Esophagus (tissue), 2 donors: ENCODE data around the gene AUTS2. TPM values are rescaled to one million over a fixed set of nuclear protein-coding genes. Genes with fewer than 3 reads are reported as not detected.

Experiments used
- H3K27ac ChIP-seq, 2 donors: one replicate each; pipeline ENCODE4 v1.5.1; 2013; ENCODE audit warnings: low read depth in 2 of 2, mild to moderate bottlenecking in 2 of 2, inconsistent platforms in 1 of 2, low read length in 1 of 2, moderate library complexity in 1 of 2
- H3K27me3 ChIP-seq, 2 donors: one replicate each; pipeline ENCODE4 v1.6.1; 2013; ENCODE audit warnings: low read length in 2 of 2, control low read depth in 1 of 2, mild to moderate bottlenecking in 1 of 2; ENCODE audit not compliant: insufficient read depth in 2 of 2, control insufficient read depth in 1 of 2
- H3K36me3 ChIP-seq, 2 donors: one replicate each; pipeline ENCODE4 v1.6.1; 2013; ENCODE audit warnings: low read length in 1 of 2; ENCODE audit not compliant: control insufficient read depth in 2 of 2, insufficient read depth in 2 of 2
- H3K4me1 ChIP-seq, 2 donors: one replicate each; pipeline ENCODE4 v1.6.1; 2013; ENCODE audit warnings: low read length in 1 of 2; ENCODE audit not compliant: control insufficient read depth in 2 of 2, insufficient read depth in 2 of 2
- H3K4me3 ChIP-seq, 2 donors: one replicate each; pipeline ENCODE4 v1.5.1; 2013; ENCODE audit warnings: low read length in 2 of 2, mild to moderate bottlenecking in 2 of 2, low read depth in 1 of 2, moderate library complexity in 1 of 2
- H3K9me3 ChIP-seq, 2 donors: one replicate each; pipeline ENCODE4 v1.6.1; 2013; ENCODE audit warnings: mild to moderate bottlenecking in 2 of 2, low read depth in 1 of 2, low read length in 1 of 2, moderate library complexity in 1 of 2; ENCODE audit not compliant: control insufficient read depth in 2 of 2, insufficient read depth in 1 of 2
- WGBS, 2 donors: extraction: QIAGEN DNeasy Blood & Tissue Kit; methylation state at CpG; one replicate each; pipeline ENCODE4 v1.1.7; 2013; 5-methylcytosine and 5-hydroxymethylcytosine counted together
- polyA plus RNA-seq, 2 donors: library from polyadenylated mRNA; stranded (reverse); fragments of 200-250 nt; gene quantifications; one replicate each; pipeline ENCODE4 v1.2.3, GENCODE V29; 2013
- donor health status: healthy with polysubstance abuse.
- donor health status: Bipolar disorder and iron deficiency.

Gene AUTS2
- polyA plus RNA-seq, 2 donors = 8.3 to 15.6 TPM

- Histone ChIP-seq H3K27ac (no peak overlapping the region), H3K27me3 (no peaks in the 10 kb centered on the region), H3K36me3 (no peaks in the 10 kb centered on the region), H3K4me1 (no peaks in the 10 kb centered on the region), H3K4me3 (no peak overlapping the region), H3K9me3 (no peaks in the 10 kb centered on the region)
- WGBS, 2 donors = 56 to 60% methylated on average over 3 of the region's 3 CpGs
Measured at GRCh38 chr7:69845721-69846495, 247.6 kb downstream of the AUTS2 start.

- H3K9me3 ChIP-seq = no peaks in the 10 kb centered on the region
- no peak overlapping the region for H3K4me3 ChIP-seq
- H3K36me3 ChIP-seq = no peaks in the 10 kb centered on the region
- no peak overlapping the region for H3K27ac ChIP-seq
- no peaks in the 10 kb centered on the region for H3K27me3 ChIP-seq
- 54 to 61% methylated on average over 6 of the region's 6 CpGs for WGBS, 2 donors
- H3K4me1 ChIP-seq = no peaks in the 10 kb centered on the region
Measured at GRCh38 chr7:69847921-69848612, 249.8 kb downstream of the AUTS2 start.

GRCh38 chr7:69849268-69849667, 251.0 kb downstream of the AUTS2 start:
- Histone ChIP-seq H3K9me3 (no peaks in the 10 kb centered on the region), H3K27ac (no peak overlapping the region), H3K36me3 (no peaks in the 10 kb centered on the region), H3K4me1 (no peaks in the 10 kb centered on the region), H3K27me3 (no peaks in the 10 kb centered on the region), H3K4me3 (no peak overlapping the region)
- 82 to 83% methylated on average over 2 of the region's 2 CpGs for WGBS, 2 donors

DNA sequence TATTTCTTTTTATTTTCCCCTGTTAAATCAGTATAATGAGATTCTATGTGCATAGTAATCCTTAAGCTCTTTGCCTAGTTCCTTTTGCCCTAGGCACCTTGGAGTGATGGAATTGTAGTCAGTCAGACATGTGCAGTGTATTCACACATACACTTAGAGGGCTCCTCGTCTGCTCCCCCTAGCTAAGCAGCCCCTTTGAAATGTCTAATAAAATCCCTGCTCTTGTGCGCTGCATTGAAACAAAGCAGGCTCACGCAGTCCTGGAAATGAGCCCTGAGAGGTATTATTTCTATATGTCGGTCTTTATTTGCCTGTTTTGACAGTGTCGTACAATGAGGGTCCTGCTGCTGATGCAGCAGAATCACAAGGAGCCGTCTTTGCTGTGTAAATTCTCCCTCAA, 258.7 kb downstream of the AUTS2 start:
- no peaks in the 10 kb centered on the region for H3K4me1 ChIP-seq
- WGBS, 2 donors = 87 to 92% methylated on average over 6 of the region's 6 CpGs
- no peaks in the 10 kb centered on the region for H3K36me3 ChIP-seq
- peaks cover 0 to 3% of the 10 kb centered on the region in 2 donors for H3K27me3 ChIP-seq
- H3K9me3 ChIP-seq = no peaks in the 10 kb centered on the region
- no peak overlapping the region for H3K27ac ChIP-seq
- H3K4me3 ChIP-seq = no peak overlapping the region

DNA sequence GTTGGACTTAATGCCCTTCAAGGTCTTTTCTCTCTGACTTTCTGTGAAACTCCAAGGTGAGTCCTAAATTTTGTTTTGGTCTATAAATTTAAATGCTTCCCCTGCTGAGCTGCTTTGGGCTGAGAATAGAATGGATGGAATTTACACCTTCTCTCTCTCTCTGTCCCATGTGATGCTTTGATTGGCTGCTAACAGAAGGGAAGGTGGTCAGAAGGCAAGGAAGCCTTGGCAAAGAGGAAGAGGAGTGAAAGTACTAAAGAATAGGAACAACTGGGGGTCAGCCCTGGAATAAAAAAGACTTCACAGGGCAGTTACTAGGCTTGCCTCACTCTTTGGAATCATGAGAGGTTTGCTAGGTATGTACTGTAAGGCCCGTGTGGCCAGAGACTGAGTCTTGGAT, 260.2 kb downstream of the AUTS2 start:
- H3K36me3 ChIP-seq = no peaks in the 10 kb centered on the region
- peaks cover 0 to 3% of the 10 kb centered on the region in 2 donors for H3K27me3 ChIP-seq
- no peaks in the 10 kb centered on the region for H3K4me1 ChIP-seq
- H3K9me3 ChIP-seq = no peaks in the 10 kb centered on the region
- no peak overlapping the region for H3K4me3 ChIP-seq
- WGBS, 2 donors = 88 to 92% methylated on average over 1 of the region's 1 CpG
- no peak overlapping the region for H3K27ac ChIP-seq

DNA sequence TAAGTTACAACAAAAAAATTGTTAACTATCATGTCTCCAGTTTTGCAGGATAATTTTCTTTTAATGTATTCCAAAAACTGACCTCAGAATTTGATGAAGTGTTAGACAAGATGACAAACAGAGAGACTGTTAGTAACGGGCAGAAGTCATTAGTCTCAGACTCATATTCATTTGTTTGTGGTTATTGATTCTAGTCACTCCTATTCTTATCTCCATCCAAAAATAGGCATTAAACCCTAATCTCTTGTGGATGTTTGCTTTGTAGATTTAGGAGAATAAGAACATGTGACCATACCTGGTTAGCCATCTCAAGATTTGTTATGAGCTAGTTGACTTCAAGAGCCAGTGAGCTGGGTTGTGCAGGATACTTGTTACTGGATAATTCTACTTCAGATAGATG, 261.1 kb downstream of the AUTS2 start:
- no peak overlapping the region for H3K4me3 ChIP-seq
- no peaks in the 10 kb centered on the region for H3K9me3 ChIP-seq
- H3K36me3 ChIP-seq = no peaks in the 10 kb centered on the region
- H3K4me1 ChIP-seq = no peaks in the 10 kb centered on the region
- H3K27me3 ChIP-seq = peaks cover 0 to 3% of the 10 kb centered on the region in 2 donors
- H3K27ac ChIP-seq = no peak overlapping the region
- WGBS, 2 donors = 48 to 61% methylated on average over 1 of the region's 1 CpG

DNA sequence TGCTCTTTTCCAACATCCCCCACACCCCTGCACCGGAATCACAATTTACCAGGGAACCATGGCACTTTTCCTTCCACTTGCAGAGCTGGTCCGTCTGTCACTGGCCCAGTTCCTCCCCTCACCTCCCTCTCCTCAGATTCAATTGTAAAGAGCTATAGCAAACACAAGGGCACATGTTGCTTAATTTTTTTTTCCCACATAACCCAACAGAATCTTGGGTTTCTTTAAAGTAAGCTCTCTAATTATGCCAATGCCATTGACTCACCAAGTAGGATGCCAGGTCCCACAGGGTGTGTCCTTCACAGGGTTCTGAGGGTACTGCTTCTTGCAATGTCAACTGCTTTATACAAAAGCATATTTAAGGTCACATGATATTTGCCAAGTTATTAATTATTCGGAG, 262.2 kb downstream of the AUTS2 start:
- Histone ChIP-seq H3K4me3 (no peak overlapping the region), H3K4me1 (no peaks in the 10 kb centered on the region), H3K36me3 (no peaks in the 10 kb centered on the region), H3K27me3 (peaks cover 0 to 6% of the 10 kb centered on the region in 2 donors), H3K9me3 (no peaks in the 10 kb centered on the region), H3K27ac (no peak overlapping the region)
- WGBS, 2 donors = 50 to 54% methylated on average over 3 of the region's 3 CpGs

- Histone ChIP-seq H3K27ac (no peak overlapping the region), H3K4me1 (no peaks in the 10 kb centered on the region), H3K36me3 (no peaks in the 10 kb centered on the region), H3K27me3 (peaks cover 0 to 6% of the 10 kb centered on the region in 2 donors), H3K9me3 (no peaks in the 10 kb centered on the region), H3K4me3 (no peak overlapping the region)
- WGBS, 2 donors = 72 to 73% methylated on average over 3 of the region's 3 CpGs
Measured at GRCh38 chr7:69860941-69861622, 262.8 kb downstream of the AUTS2 start.

DNA sequence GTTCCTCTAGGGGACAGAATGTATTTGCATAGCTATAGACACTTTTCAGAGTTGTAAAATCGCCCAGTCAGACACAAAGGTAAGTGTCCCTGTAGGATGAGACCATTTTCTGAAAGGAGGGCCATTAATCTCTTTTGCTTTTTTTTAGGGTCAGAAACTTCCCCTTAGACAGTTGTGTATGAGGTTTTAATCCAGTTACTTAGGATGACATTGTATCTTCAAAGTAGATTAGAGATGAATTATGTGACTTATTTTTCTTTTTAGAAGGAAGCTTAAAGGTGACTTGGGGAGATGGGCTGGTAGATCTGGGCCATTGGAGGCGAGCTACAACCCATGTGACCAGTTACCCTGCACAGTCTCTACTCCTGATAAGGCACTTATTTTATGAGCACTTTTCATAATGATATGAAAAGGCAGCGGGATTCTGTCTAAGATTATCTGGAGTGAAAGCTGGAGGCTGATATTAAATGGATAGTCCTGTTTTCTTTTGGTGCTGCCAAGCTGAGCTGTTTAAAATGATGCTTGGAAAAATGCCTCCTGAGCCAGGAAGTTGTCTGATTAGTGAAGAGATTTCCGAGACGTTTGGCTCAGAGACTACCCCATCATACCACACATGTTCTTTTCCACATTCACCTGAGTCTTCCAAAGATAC, 264.3 kb downstream of the AUTS2 start:
- H3K27ac ChIP-seq = no peak overlapping the region
- no peaks in the 10 kb centered on the region for H3K4me1 ChIP-seq
- 50 to 51% methylated on average over 5 of the region's 5 CpGs for WGBS, 2 donors
- no peaks in the 10 kb centered on the region for H3K36me3 ChIP-seq
- no peak overlapping the region for H3K4me3 ChIP-seq
- H3K27me3 ChIP-seq = peaks cover 0 to 6% of the 10 kb centered on the region in 2 donors
- no peaks in the 10 kb centered on the region for H3K9me3 ChIP-seq
